ENCODE measurements around the gene CCR9.

The CCR9 gene

GRCh38 chr3:45940781-45941365, 54.5 kb downstream of the CCR9 start:
- POLR2A ChIA-PET: no interaction called here
- DNase-seq (ENCODE audit: extremely low spot score): no peak
- CTCF ChIA-PET: interaction anchor here (2.6 to 14.3 kb wide), 7 partner anchors 10 to 437 kb away, joined by 9 to 377 read pairs (median 48); no protein-coding TSS in a partner anchor
- TF ChIP-seq CTCF (IDR thresholded peaks at IDR 0.05; ENCODE audit: control extremely low read depth, extremely low read depth, low read depth, missing control alignments): no peak

- CTCF ChIA-PET: interaction anchor here (0.5 to 14.3 kb wide), 7 partner anchors 13 to 180 kb away, joined by 3 to 377 read pairs (median 48); no protein-coding TSS in a partner anchor
- POLR2A ChIA-PET: no interaction called here
- no peak for TF ChIP-seq CTCF (IDR thresholded peaks at IDR 0.05; ENCODE audit: control extremely low read depth, extremely low read depth, low read depth, missing control alignments)
- no peak for DNase-seq (ENCODE audit: extremely low spot score)
Measured at GRCh38 chr3:45942051-45942825, 55.9 kb downstream of the CCR9 start.

GRCh38 chr3:45943207-45943846, 57.0 kb downstream of the CCR9 start, which contains the start of gene CXCR6:
TSS of gene CXCR6 (plus strand) at chr3:45943464. CDS start at chr3:45946482, 3,018 bp downstream.
- no peak for DNase-seq (ENCODE audit: extremely low spot score)
- CTCF ChIA-PET: interaction anchor here (1.0 to 14.3 kb wide), 6 partner anchors 14 to 435 kb away, joined by 3 to 377 read pairs (median 6); no protein-coding TSS in a partner anchor
- POLR2A ChIA-PET: no interaction called here
- TF ChIP-seq CTCF (IDR thresholded peaks at IDR 0.05; ENCODE audit: control extremely low read depth, extremely low read depth, low read depth, missing control alignments): no peak

GRCh38 chr3:45944830-45945620, 58.7 kb downstream of the CCR9 start:
- CTCF ChIA-PET: interaction anchor here (0.9 to 14.3 kb wide), 5 partner anchors 16 to 151 kb away, joined by 3 to 377 read pairs (median 3); no protein-coding TSS in a partner anchor
- TF ChIP-seq CTCF (IDR thresholded peaks at IDR 0.05; ENCODE audit: control extremely low read depth, extremely low read depth, low read depth, missing control alignments): no peak
- DNase-seq (ENCODE audit: extremely low spot score): no peak
- POLR2A ChIA-PET: no interaction called here

- CTCF ChIA-PET: interaction anchor here (1.0 to 14.3 kb wide), 4 partner anchors 12 to 435 kb away, joined by 3 to 377 read pairs (median 8); no protein-coding TSS in a partner anchor
- DNase-seq (ENCODE audit: extremely low spot score): no peak
- TF ChIP-seq CTCF (IDR thresholded peaks at IDR 0.05; ENCODE audit: control extremely low read depth, extremely low read depth, low read depth, missing control alignments): no peak
- POLR2A ChIA-PET: no interaction called here
Measured at GRCh38 chr3:45946307-45946706, 60.0 kb downstream of the CCR9 start.

Data from GM10248 (cell line).